Loucy (cell line): ENCODE results near the gene LCE3C.

Experiments
- H2AFZ ChIP-seq: fragments of 200-600 bp; sonication (generic); 2 replicates; pipeline ENCODE4 v1.6.0; 2016; ENCODE audit warnings: antibody characterized with exemption, mild to moderate bottlenecking, low read length, moderate library complexity
- H3F3A ChIP-seq: fragments of 200-600 bp; 2 replicates; pipeline ENCODE4 v1.6.0; 2016; ENCODE audit warnings: antibody characterized with exemption, low read depth, mild to moderate bottlenecking
- H3K27me3 ChIP-seq: fragments of 200-600 bp; sonication (generic); 2 replicates; pipeline ENCODE4 v1.6.1; 2014; ENCODE audit warnings: low read length, mild to moderate bottlenecking; ENCODE audit not compliant: insufficient read depth, poor library complexity, severe bottlenecking
- H3K36me3 ChIP-seq: fragments of 200-600 bp; sonication (generic); 2 replicates; pipeline ENCODE4 v1.6.1; 2016; ENCODE audit warnings: low read length; ENCODE audit not compliant: insufficient read depth
- H3K4me1 ChIP-seq: fragments of 200-600 bp; sonication (generic); 2 replicates; pipeline ENCODE4 v1.5.1; 2014; ENCODE audit warnings: low read length, mild to moderate bottlenecking; ENCODE audit not compliant: insufficient read depth, poor library complexity, severe bottlenecking
- H3K4me2 ChIP-seq: fragments of 200-600 bp; sonication (generic); 2 replicates; pipeline ENCODE4 v1.6.0; 2014; ENCODE audit warnings: antibody characterized with exemption, low read length, low read depth, mild to moderate bottlenecking; ENCODE audit not compliant: poor library complexity, severe bottlenecking
- H3K4me3 ChIP-seq: fragments of 200-600 bp; sonication (generic); 2 replicates; pipeline ENCODE4 v1.5.1; 2014; ENCODE audit warnings: low read length, mild to moderate bottlenecking, mixed read lengths; ENCODE audit not compliant: poor library complexity, severe bottlenecking
- H3K79me2 ChIP-seq: fragments of 200-600 bp; sonication (generic); 2 replicates; pipeline ENCODE4 v1.6.1; 2014; ENCODE audit warnings: low read length; ENCODE audit not compliant: insufficient read depth
- H3K9ac ChIP-seq: fragments of 200-600 bp; sonication (generic); 2 replicates; pipeline ENCODE4 v1.6.0; 2014; ENCODE audit warnings: mild to moderate bottlenecking, low read depth, low read length, moderate library complexity; ENCODE audit not compliant: poor library complexity, severe bottlenecking
- H3K9me2 ChIP-seq: fragments of 200-600 bp; sonication (generic); replicated peaks from 2 replicates; pipeline ENCODE4 v1.6.1; 2016; ENCODE audit warnings: low read depth, low read length, mixed read lengths
- H3K9me3 ChIP-seq: fragments of 200-600 bp; sonication (generic); 2 replicates; pipeline ENCODE4 v1.6.1; 2014; ENCODE audit warnings: mild to moderate bottlenecking, antibody characterized with exemption, low read length, low read depth; ENCODE audit not compliant: insufficient read depth
- H4K20me1 ChIP-seq: fragments of 200-600 bp; sonication (generic); 2 replicates; pipeline ENCODE4 v1.6.0; 2014; ENCODE audit warnings: antibody characterized with exemption, low read length, mild to moderate bottlenecking; ENCODE audit not compliant: insufficient read depth, poor library complexity, severe bottlenecking
- CTCF ChIP-seq: fragments of 200-600 bp; sonication (generic); conservative IDR thresholded peaks from 2 replicates; pipeline ENCODE4 v1.5.1; 2014; ENCODE audit warnings: mild to moderate bottlenecking, antibody characterized with exemption, low read length
- EZH2phosphoT487 ChIP-seq: fragments of 200-600 bp; IDR thresholded peaks from 2 replicates; pipeline ENCODE4 v1.6.1; 2018; ENCODE audit warnings: antibody characterized with exemption, mild to moderate bottlenecking, moderate library complexity, borderline replicate concordance

LCE3C gene

GRCh38 chr1:152585586-152585985, 14.4 kb upstream of the LCE3C start:
- Histone ChIP-seq H3K27me3 (no peaks in the 10 kb centered on the region), H3K36me3 (no peaks in the 10 kb centered on the region), H4K20me1 (no peaks in the 10 kb centered on the region), H3K4me1 (no peaks in the 10 kb centered on the region), H3K9me3 (no peaks in the 10 kb centered on the region), H3F3A (no peaks in the 10 kb centered on the region), H3K4me2 (no peak overlapping the region), H3K4me3 (no peak overlapping the region), H3K9ac (no peak overlapping the region), H3K9me2 (no peaks in the 10 kb centered on the region), H2AFZ (no peak overlapping the region), H3K79me2 (no peaks in the 10 kb centered on the region)
- no peak for TF ChIP-seq EZH2phosphoT487
- TF ChIP-seq CTCF = no peak

GRCh38 chr1:152596986-152597385, 3.0 kb upstream of the LCE3C start:
- H3K79me2 ChIP-seq = no peaks in the 10 kb centered on the region
- H3K9me3 ChIP-seq = no peaks in the 10 kb centered on the region
- TF ChIP-seq CTCF (no peak), EZH2phosphoT487 (no peak)
- no peaks in the 10 kb centered on the region for H3K27me3 ChIP-seq
- H2AFZ ChIP-seq = no peak overlapping the region
- no peaks in the 10 kb centered on the region for H3K4me1 ChIP-seq
- no peaks in the 10 kb centered on the region for H3K36me3 ChIP-seq
- H3F3A ChIP-seq = no peaks in the 10 kb centered on the region
- H3K9me2 ChIP-seq = no peaks in the 10 kb centered on the region
- no peak overlapping the region for H3K4me2 ChIP-seq
- no peak overlapping the region for H3K9ac ChIP-seq
- no peaks in the 10 kb centered on the region for H4K20me1 ChIP-seq
- H3K4me3 ChIP-seq = no peak overlapping the region

DNA sequence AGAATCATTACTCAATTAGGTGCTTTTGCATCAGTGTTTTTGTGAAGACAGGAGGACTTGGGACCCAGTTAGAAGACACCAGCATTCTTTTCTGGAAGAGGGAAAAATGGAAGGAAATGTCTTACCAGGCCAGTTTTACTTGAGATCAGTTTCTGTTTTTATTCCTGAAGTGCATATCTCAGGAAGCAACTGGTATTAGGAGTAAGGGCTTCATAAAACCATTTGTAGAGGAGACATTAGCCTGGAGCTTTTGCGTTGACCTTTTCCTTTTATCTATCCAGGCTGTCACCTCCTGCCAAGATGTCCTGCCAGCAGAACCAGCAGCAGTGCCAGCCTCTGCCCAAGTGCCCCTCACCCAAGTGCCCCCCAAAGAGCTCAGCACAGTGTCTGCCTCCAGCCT, 13.5 kb downstream of the LCE3C start, which contains the start of gene LCE3B:
Gene LCE3B, plus strand, starts transcription at position 301 of the 400 bp plus-strand sequence. Its CDS starts 0 bp downstream, at position 301.
- no peaks in the 10 kb centered on the region for H3F3A ChIP-seq
- no peaks in the 10 kb centered on the region for H4K20me1 ChIP-seq
- H3K79me2 ChIP-seq = no peaks in the 10 kb centered on the region
- H3K9me3 ChIP-seq = peaks cover 1% of the 10 kb centered on the region; the same call in 1 of the 2 replicates
- H3K36me3 ChIP-seq = no peaks in the 10 kb centered on the region
- TF ChIP-seq CTCF = no peak
- H3K4me1 ChIP-seq = no peaks in the 10 kb centered on the region
- no peaks in the 10 kb centered on the region for H3K27me3 ChIP-seq
- no peak within 1 kb of the TSS for H3K9ac ChIP-seq
- H3K9me2 ChIP-seq = no peaks in the 10 kb centered on the region
- no peak within 1 kb of the TSS for H2AFZ ChIP-seq
- no peak within 1 kb of the TSS for H3K4me2 ChIP-seq
- H3K4me3 ChIP-seq = no peak within 1 kb of the TSS
